HG03135 (cell line): Measurements from ENCODE around the gene TTC39C.

Source experiments
- ATAC-seq: cut with Tn5 transposase; IDR thresholded peaks from one replicate; pipeline ENCODE4 v1.9.1; 2021; ENCODE audit warnings: mild to moderate bottlenecking, moderate library complexity; ENCODE audit not compliant: unreplicated experiment

The TTC39C gene

GRCh38 chr18:24014062-24014985 lies at the start of gene TTC39C:
Gene TTC39C (plus strand): TSS chr18:24014754. CDS start chr18:24014872, 118 bp downstream.
- peak; percentile 45 for ATAC-seq

- ATAC-seq: no peak
Measured at GRCh38 chr18:23966909-23967308, 47.6 kb upstream of the TTC39C start.

- peak; percentile 42 for ATAC-seq
Measured at GRCh38 chr18:23967321-23968089, 47.0 kb upstream of the TTC39C start.

- ATAC-seq: no peak
Measured at GRCh38 chr18:23968638-23969604, 45.6 kb upstream of the TTC39C start.

GRCh38 chr18:23969664-23970063 lies 44.9 kb upstream of the TTC39C start:
- no peak for ATAC-seq

GRCh38 chr18:23970161-23971096 lies 44.1 kb upstream of the TTC39C start:
- peak; percentile 58 for ATAC-seq

GRCh38 chr18:23971097-23971440 lies 43.5 kb upstream of the TTC39C start:
- ATAC-seq: no peak

- no peak for ATAC-seq
Measured at GRCh38 chr18:23971666-23972230, 42.8 kb upstream of the TTC39C start.

GRCh38 chr18:23972453-23972852 lies 42.1 kb upstream of the TTC39C start:
- no peak for ATAC-seq

GRCh38 chr18:23977103-23977502 lies 37.5 kb upstream of the TTC39C start:
- ATAC-seq: no peak

- no peak for ATAC-seq
Measured at GRCh38 chr18:23977719-23978483, 36.7 kb upstream of the TTC39C start.

- peak; percentile 62 for ATAC-seq
Measured at GRCh38 chr18:23981369-23981980, 33.1 kb upstream of the TTC39C start.

GRCh38 chr18:23982155-23983079 lies 32.1 kb upstream of the TTC39C start:
- no peak for ATAC-seq

- ATAC-seq: no peak
Measured at GRCh38 chr18:23983112-23983511, 31.4 kb upstream of the TTC39C start.

GRCh38 chr18:23986600-23987359 lies 27.8 kb upstream of the TTC39C start:
- peak; percentile 77 for ATAC-seq
